RCC 7860 (cell line): ENCODE results near the gene SNX14.
"Not testable (repeated sequence)": the region's sequence is repeated elsewhere in the genome, so short reads cannot be mapped to it uniquely, and the experiment has no call there.

Experiments used
- DNase-seq: peaks from one replicate; pipeline ENCODE4 v3.0.0-alpha.2; 2015; ENCODE audit warnings: low spot score
- FAIRE-seq: peaks from 2 replicates; lab custom pipeline; 2012; peaks lifted over from hg19 to GRCh38; lab: Jason Lieb, UNC

The SNX14 gene

GRCh38 chr6:85585741-85586140 is 7.9 kb downstream of the SNX14 start:
- DNase-seq (no peak), FAIRE-seq (no peak)

GRCh38 chr6:85582832-85583231 is 10.8 kb downstream of the SNX14 start:
- not testable (repeated sequence) for FAIRE-seq, DNase-seq

GRCh38 chr6:85581572-85581971 is 12.1 kb downstream of the SNX14 start:
- no peak for FAIRE-seq
- DNase-seq = no peak

GRCh38 chr6:85580878-85581267 is 12.8 kb downstream of the SNX14 start:
- DNase-seq (peak; percentile 74), FAIRE-seq (peak; percentile 80)

- FAIRE-seq (no peak), DNase-seq (peak; percentile 32)
Measured at GRCh38 chr6:85580118-85580877, 13.4 kb downstream of the SNX14 start.

- FAIRE-seq = no peak
- DNase-seq = no peak
Measured at GRCh38 chr6:85579581-85579980, 14.1 kb downstream of the SNX14 start.

GRCh38 chr6:85576476-85576875 is 17.2 kb downstream of the SNX14 start:
- no peak for DNase-seq

GRCh38 chr6:85574932-85575598 is 18.6 kb downstream of the SNX14 start:
- DNase-seq (peak; percentile 54), FAIRE-seq (peak; percentile 77)

More at GRCh38 chr6:85576476-85576875, 17.2 kb downstream of the SNX14 start:
- FAIRE-seq = no peak

GRCh38 chr6:85569323-85569722 is 24.3 kb downstream of the SNX14 start:
- FAIRE-seq (no peak), DNase-seq (no peak)

GRCh38 chr6:85568411-85568810 is 25.2 kb downstream of the SNX14 start:
- no peak for DNase-seq
- FAIRE-seq = no peak

GRCh38 chr6:85565736-85566135 is 27.9 kb downstream of the SNX14 start:
- DNase-seq (no peak), FAIRE-seq (peak; percentile 33)

GRCh38 chr6:85564223-85564622 is 29.4 kb downstream of the SNX14 start:
- not testable (repeated sequence) for DNase-seq, FAIRE-seq

GRCh38 chr6:85561750-85562357 is 31.8 kb downstream of the SNX14 start:
- DNase-seq (no peak), FAIRE-seq (no peak)

- FAIRE-seq (no peak), DNase-seq (no peak)
Measured at GRCh38 chr6:85556992-85557668, 36.5 kb downstream of the SNX14 start.

GRCh38 chr6:85552652-85553051 is 41.0 kb downstream of the SNX14 start:
- no peak for FAIRE-seq
- DNase-seq = no peak

GRCh38 chr6:85551264-85551663 is 42.4 kb downstream of the SNX14 start:
- FAIRE-seq (no peak), DNase-seq (no peak)

- FAIRE-seq = no peak
Measured at GRCh38 chr6:85547719-85548118, 45.9 kb downstream of the SNX14 start.

GRCh38 chr6:85544776-85545175 is 48.9 kb downstream of the SNX14 start:
- no peak for FAIRE-seq
- DNase-seq = no peak

More at GRCh38 chr6:85547719-85548118, 45.9 kb downstream of the SNX14 start:
- DNase-seq = no peak

- DNase-seq (peak; percentile 16), FAIRE-seq (peak; percentile 83)
Measured at GRCh38 chr6:85537055-85537494, 56.6 kb downstream of the SNX14 start.

GRCh38 chr6:85524281-85524680 is 69.4 kb downstream of the SNX14 start:
- not testable (repeated sequence) for FAIRE-seq, DNase-seq

GRCh38 chr6:85516168-85516567 is 77.5 kb downstream of the SNX14 start:
- FAIRE-seq (peak; percentile 61), DNase-seq (no peak)
